Mucosa of rectum (tissue), 2 donors: ENCODE results near the gene DAPK1.

Source experiments
- H3K27ac ChIP-seq, 2 donors: one replicate each; pipeline ENCODE4 v1.7.0; 2013; ENCODE audit warnings: inconsistent platforms in 2 of 2, low read depth in 2 of 2, low read length in 2 of 2
- H3K27me3 ChIP-seq, 2 donors: one replicate each; pipeline ENCODE4 v1.7.0; 2013; ENCODE audit warnings: low read length in 2 of 2; ENCODE audit not compliant: control insufficient read depth in 2 of 2, insufficient read depth in 2 of 2
- H3K36me3 ChIP-seq, 2 donors: one replicate each; pipeline ENCODE4 v1.7.0; 2013; ENCODE audit warnings: low read length in 2 of 2; ENCODE audit not compliant: control insufficient read depth in 2 of 2, insufficient read depth in 2 of 2
- H3K4me1 ChIP-seq, 2 donors: one replicate each; pipeline ENCODE4 v1.7.0; 2013; ENCODE audit warnings: low read length in 2 of 2, mild to moderate bottlenecking in 1 of 2; ENCODE audit not compliant: control insufficient read depth in 2 of 2, insufficient read depth in 2 of 2
- H3K4me3 ChIP-seq, 2 donors: one replicate each; pipeline ENCODE4 v1.7.0; 2013; ENCODE audit warnings: low read length in 2 of 2
- H3K9ac ChIP-seq, 2 donors: one replicate each; pipeline ENCODE4 v1.7.0; 2013; ENCODE audit warnings: low read length in 2 of 2, low read depth in 1 of 2, mild to moderate bottlenecking in 1 of 2
- H3K9me3 ChIP-seq, 2 donors: one replicate each; pipeline ENCODE4 v1.7.0; 2013; ENCODE audit warnings: low read length in 2 of 2; ENCODE audit not compliant: control insufficient read depth in 2 of 2
- donor health status: healthy.
- donor health status: Normal muscosa, but diverticular disease.

Gene DAPK1

GRCh38 chr9:87596862-87597261 lies 99.2 kb downstream of the DAPK1 start:
- Histone ChIP-seq H3K4me3 (no peak overlapping the region), H3K9me3 (no peaks in the 10 kb centered on the region), H3K4me1 (peaks cover 32 to 43% of the 10 kb centered on the region in 2 donors), H3K27ac (peak overlapping the region in 1 of 2 donors; percentile 1), H3K27me3 (no peaks in the 10 kb centered on the region), H3K36me3 (no peaks in the 10 kb centered on the region), H3K9ac (no peak overlapping the region)

- Histone ChIP-seq H3K36me3 (no peaks in the 10 kb centered on the region), H3K4me1 (peaks cover 29 to 43% of the 10 kb centered on the region in 2 donors), H3K9me3 (no peaks in the 10 kb centered on the region), H3K27me3 (no peaks in the 10 kb centered on the region), H3K9ac (no peak overlapping the region), H3K27ac (peak overlapping the region in 1 of 2 donors; percentile 1), H3K4me3 (no peak overlapping the region)
These were observed 100.2 kb downstream of the DAPK1 start for GRCh38 chr9:87597710-87598443.

GRCh38 chr9:87599901-87600610 lies 102.4 kb downstream of the DAPK1 start:
- peak overlapping the region; percentile 22 to 70 for H3K27ac ChIP-seq
- H3K36me3 ChIP-seq = no peaks in the 10 kb centered on the region
- no peaks in the 10 kb centered on the region for H3K27me3 ChIP-seq
- H3K4me1 ChIP-seq = peaks cover 28 to 33% of the 10 kb centered on the region in 2 donors
- H3K4me3 ChIP-seq = peak overlapping the region in 1 of 2 donors; percentile 33
- H3K9ac ChIP-seq = no peak overlapping the region
- H3K9me3 ChIP-seq = no peaks in the 10 kb centered on the region

- Histone ChIP-seq H3K4me1 (peaks cover 28 to 33% of the 10 kb centered on the region in 2 donors), H3K36me3 (no peaks in the 10 kb centered on the region), H3K27ac (peak overlapping the region; percentile 77 to 78), H3K9ac (peak overlapping the region in 1 of 2 donors; percentile 44), H3K9me3 (no peaks in the 10 kb centered on the region), H3K27me3 (no peaks in the 10 kb centered on the region), H3K4me3 (no peak overlapping the region)
These were observed 103.5 kb downstream of the DAPK1 start for GRCh38 chr9:87601176-87601575.

GRCh38 chr9:87601595-87601994 lies 103.9 kb downstream of the DAPK1 start:
- H3K4me1 ChIP-seq = peaks cover 28 to 30% of the 10 kb centered on the region in 2 donors
- H3K9me3 ChIP-seq = no peaks in the 10 kb centered on the region
- no peak overlapping the region for H3K4me3 ChIP-seq
- no peak overlapping the region for H3K9ac ChIP-seq
- H3K27me3 ChIP-seq = no peaks in the 10 kb centered on the region
- H3K27ac ChIP-seq = peak overlapping the region; percentile 5 to 78
- no peaks in the 10 kb centered on the region for H3K36me3 ChIP-seq

GRCh38 chr9:87602933-87603643 lies 105.4 kb downstream of the DAPK1 start:
- peaks cover 19 to 26% of the 10 kb centered on the region in 2 donors for H3K4me1 ChIP-seq
- H3K27me3 ChIP-seq = no peaks in the 10 kb centered on the region
- H3K9ac ChIP-seq = no peak overlapping the region
- no peak overlapping the region for H3K4me3 ChIP-seq
- H3K9me3 ChIP-seq = no peaks in the 10 kb centered on the region
- no peak overlapping the region for H3K27ac ChIP-seq
- no peaks in the 10 kb centered on the region for H3K36me3 ChIP-seq

- Histone ChIP-seq H3K27ac (no peak overlapping the region), H3K27me3 (no peaks in the 10 kb centered on the region), H3K9ac (no peak overlapping the region), H3K4me1 (peaks cover 19 to 22% of the 10 kb centered on the region in 2 donors), H3K4me3 (no peak overlapping the region), H3K9me3 (no peaks in the 10 kb centered on the region), H3K36me3 (no peaks in the 10 kb centered on the region)
These were observed 106.3 kb downstream of the DAPK1 start for GRCh38 chr9:87603854-87604490.

GRCh38 chr9:87604886-87605588 lies 107.4 kb downstream of the DAPK1 start:
- Histone ChIP-seq H3K36me3 (no peaks in the 10 kb centered on the region), H3K9ac (no peak overlapping the region), H3K27ac (no peak overlapping the region), H3K4me1 (peaks cover 17 to 18% of the 10 kb centered on the region in 2 donors), H3K4me3 (no peak overlapping the region), H3K27me3 (no peaks in the 10 kb centered on the region), H3K9me3 (no peaks in the 10 kb centered on the region)

GRCh38 chr9:87605676-87606075 lies 108.0 kb downstream of the DAPK1 start:
- Histone ChIP-seq H3K36me3 (no peaks in the 10 kb centered on the region), H3K27me3 (no peaks in the 10 kb centered on the region), H3K27ac (no peak overlapping the region), H3K9me3 (no peaks in the 10 kb centered on the region), H3K4me1 (peaks cover 11 to 12% of the 10 kb centered on the region in 2 donors), H3K9ac (no peak overlapping the region), H3K4me3 (no peak overlapping the region)
